Parathyroid adenoma (tissue), 2 donors: ENCODE results near the gene ZBTB20.

Experiments
- H2AFZ ChIP-seq: fragments of 300-600 bp; sonication (generic); one replicate; pipeline ENCODE4 v1.7.0; 2017; ENCODE audit warnings: antibody characterized with exemption, mild to moderate bottlenecking
- H3K27ac ChIP-seq: fragments of 300-600 bp; sonication (generic); one replicate; pipeline ENCODE4 v1.7.0; 2017
- H3K27me3 ChIP-seq: fragments of 300-600 bp; sonication (generic); one replicate; pipeline ENCODE4 v1.7.0; 2017; ENCODE audit warnings: low read length; ENCODE audit not compliant: control insufficient read depth, insufficient read depth
- H3K36me3 ChIP-seq: fragments of 300-600 bp; sonication (generic); one replicate; pipeline ENCODE4 v1.7.0; 2017; ENCODE audit warnings: low read length; ENCODE audit not compliant: control insufficient read depth, insufficient read depth
- H3K4me1 ChIP-seq: fragments of 300-600 bp; sonication (generic); one replicate; pipeline ENCODE4 v1.7.0; 2017; ENCODE audit warnings: control low read depth
- H3K4me2 ChIP-seq: fragments of 300-600 bp; sonication (generic); one replicate; pipeline ENCODE4 v1.7.0; 2017; ENCODE audit warnings: low read length
- H3K4me3 ChIP-seq: fragments of 300-600 bp; sonication (generic); one replicate; pipeline ENCODE4 v1.7.0; 2017; ENCODE audit warnings: low read depth, low read length
- H3K79me2 ChIP-seq: fragments of 300-600 bp; sonication (generic); one replicate; pipeline ENCODE4 v1.7.0; 2017; ENCODE audit warnings: control low read depth
- H3K9ac ChIP-seq: fragments of 300-600 bp; sonication (generic); one replicate; pipeline ENCODE4 v1.7.0; 2017; ENCODE audit warnings: mild to moderate bottlenecking
- H3K9me3 ChIP-seq: fragments of 300-600 bp; sonication (generic); one replicate; pipeline ENCODE4 v1.7.0; 2017; ENCODE audit warnings: low read length; ENCODE audit not compliant: control insufficient read depth
- TF ChIP-seq, protein P1 (sequence below): fragments of 300-600 bp; sonication (generic); IDR thresholded peaks from one replicate; pipeline ENCODE4 v1.7.0; 2017; ENCODE audit warnings: antibody characterized with exemption, mild to moderate bottlenecking
- donor health status: primary hyperparathyroidism.

ZBTB20 gene

DNA sequence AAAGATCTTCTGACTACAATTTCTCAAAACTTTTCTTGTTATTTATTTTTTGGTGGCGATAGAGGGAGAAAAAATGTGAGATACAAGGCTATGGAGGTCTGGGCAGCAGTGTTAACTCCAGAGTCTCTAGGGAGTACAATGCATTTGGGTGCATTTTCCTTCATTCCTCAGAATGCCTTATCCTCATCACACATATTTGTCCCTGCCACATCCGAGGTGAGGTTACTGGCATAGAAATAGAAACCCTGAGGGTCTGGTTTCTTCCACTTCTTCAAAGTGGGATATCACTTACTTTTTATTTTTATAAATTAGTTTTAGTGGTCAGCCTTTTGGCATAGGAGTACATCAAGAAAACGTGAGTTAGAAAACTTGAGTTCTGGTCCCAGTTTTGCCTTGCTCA is 702.9 kb downstream of the ZBTB20 start:
- no peak overlapping the region for H2AFZ ChIP-seq
- no peaks in the 10 kb centered on the region for H3K79me2 ChIP-seq
- H3K4me2 ChIP-seq: no peak overlapping the region
- no peak overlapping the region for H3K9ac ChIP-seq
- no peaks in the 10 kb centered on the region for H3K9me3 ChIP-seq
- TF ChIP-seq, protein P1, sequence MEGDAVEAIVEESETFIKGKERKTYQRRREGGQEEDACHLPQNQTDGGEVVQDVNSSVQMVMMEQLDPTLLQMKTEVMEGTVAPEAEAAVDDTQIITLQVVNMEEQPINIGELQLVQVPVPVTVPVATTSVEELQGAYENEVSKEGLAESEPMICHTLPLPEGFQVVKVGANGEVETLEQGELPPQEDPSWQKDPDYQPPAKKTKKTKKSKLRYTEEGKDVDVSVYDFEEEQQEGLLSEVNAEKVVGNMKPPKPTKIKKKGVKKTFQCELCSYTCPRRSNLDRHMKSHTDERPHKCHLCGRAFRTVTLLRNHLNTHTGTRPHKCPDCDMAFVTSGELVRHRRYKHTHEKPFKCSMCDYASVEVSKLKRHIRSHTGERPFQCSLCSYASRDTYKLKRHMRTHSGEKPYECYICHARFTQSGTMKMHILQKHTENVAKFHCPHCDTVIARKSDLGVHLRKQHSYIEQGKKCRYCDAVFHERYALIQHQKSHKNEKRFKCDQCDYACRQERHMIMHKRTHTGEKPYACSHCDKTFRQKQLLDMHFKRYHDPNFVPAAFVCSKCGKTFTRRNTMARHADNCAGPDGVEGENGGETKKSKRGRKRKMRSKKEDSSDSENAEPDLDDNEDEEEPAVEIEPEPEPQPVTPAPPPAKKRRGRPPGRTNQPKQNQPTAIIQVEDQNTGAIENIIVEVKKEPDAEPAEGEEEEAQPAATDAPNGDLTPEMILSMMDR: no peak
- H3K36me3 ChIP-seq: no peaks in the 10 kb centered on the region
- peaks cover 8% of the 10 kb centered on the region for H3K4me1 ChIP-seq
- no peak overlapping the region for H3K4me3 ChIP-seq
- H3K27ac ChIP-seq: no peak overlapping the region
- no peaks in the 10 kb centered on the region for H3K27me3 ChIP-seq

DNA sequence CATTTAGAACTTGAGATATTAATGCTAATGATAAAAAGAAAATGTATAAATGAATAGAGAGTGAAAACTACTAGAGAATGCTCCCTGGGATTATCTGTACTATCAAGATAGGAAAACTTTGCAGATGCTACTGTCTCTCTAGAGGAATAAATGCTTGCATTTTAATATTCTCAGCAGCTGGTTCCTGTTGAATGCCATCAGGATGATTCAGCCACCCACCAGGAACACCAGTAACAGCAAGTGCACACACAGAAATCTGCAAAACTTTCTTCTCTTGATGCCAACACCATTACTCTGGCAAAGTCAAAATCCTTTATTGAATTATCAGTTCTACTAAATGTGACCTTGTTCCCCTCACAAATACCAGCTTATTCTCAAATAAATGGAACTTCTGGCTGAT is 704.8 kb downstream of the ZBTB20 start:
- no peaks in the 10 kb centered on the region for H3K79me2 ChIP-seq
- no peak overlapping the region for H3K4me3 ChIP-seq
- H2AFZ ChIP-seq: no peak overlapping the region
- TF ChIP-seq, protein P1: no peak
- no peaks in the 10 kb centered on the region for H3K9me3 ChIP-seq
- peaks cover 17% of the 10 kb centered on the region for H3K4me1 ChIP-seq
- no peaks in the 10 kb centered on the region for H3K36me3 ChIP-seq
- H3K9ac ChIP-seq: no peak overlapping the region
- H3K27me3 ChIP-seq: no peaks in the 10 kb centered on the region
- H3K27ac ChIP-seq: no peak overlapping the region
- no peak overlapping the region for H3K4me2 ChIP-seq

DNA sequence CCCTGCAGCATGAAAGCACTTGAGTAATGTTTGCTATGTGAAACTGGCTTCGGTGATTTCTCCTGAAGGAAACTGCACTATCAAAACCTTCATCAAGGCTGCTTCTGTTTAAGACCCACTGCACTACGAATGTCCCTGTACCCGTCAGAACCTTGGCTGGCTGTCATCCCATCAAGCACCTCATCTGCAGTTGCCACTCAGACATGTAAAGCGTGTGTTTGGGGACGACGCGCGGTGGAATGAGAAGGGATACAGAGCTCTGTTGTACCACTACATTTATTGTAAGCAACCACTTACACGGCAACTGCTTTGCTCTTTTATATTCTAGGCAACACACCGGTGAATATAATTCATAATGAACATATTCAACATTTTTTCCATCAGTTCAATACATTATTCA is 705.7 kb downstream of the ZBTB20 start:
- no peak overlapping the region for H3K9ac ChIP-seq

DNA sequence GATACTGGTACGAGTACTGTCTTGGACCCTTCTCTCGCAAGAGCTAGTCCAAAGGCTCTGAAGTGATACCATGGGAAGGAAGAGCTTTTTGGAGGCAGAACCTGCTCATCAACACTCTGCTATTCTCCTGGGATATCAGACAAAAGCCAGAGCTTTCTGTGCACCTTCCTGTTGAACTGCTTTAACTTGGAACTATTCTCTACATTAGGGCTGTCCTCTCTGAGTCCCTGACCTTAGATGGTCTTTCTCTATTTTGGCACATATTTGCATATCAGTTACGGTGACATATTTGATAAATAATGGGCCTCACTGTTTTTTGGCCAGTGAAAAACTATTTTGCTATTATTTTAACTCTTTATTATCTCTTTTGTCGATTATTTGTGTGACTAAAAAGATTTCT is 706.4 kb downstream of the ZBTB20 start:
- H3K4me3 ChIP-seq: no peak overlapping the region
- H3K79me2 ChIP-seq: no peaks in the 10 kb centered on the region
- no peak overlapping the region for H2AFZ ChIP-seq
- H3K4me2 ChIP-seq: no peak overlapping the region
- H3K9ac ChIP-seq: no peak overlapping the region
- TF ChIP-seq, protein P1: no peak
- H3K4me1 ChIP-seq: peaks cover 26% of the 10 kb centered on the region
- H3K27me3 ChIP-seq: no peaks in the 10 kb centered on the region
- no peaks in the 10 kb centered on the region for H3K9me3 ChIP-seq
- no peak overlapping the region for H3K27ac ChIP-seq
- H3K36me3 ChIP-seq: no peaks in the 10 kb centered on the region

More for the DNA sequence above, 705.7 kb downstream of the ZBTB20 start:
- Histone ChIP-seq H3K4me2 (no peak overlapping the region), H3K79me2 (no peaks in the 10 kb centered on the region), H2AFZ (no peak overlapping the region), H3K36me3 (no peaks in the 10 kb centered on the region), H3K27me3 (no peaks in the 10 kb centered on the region), H3K4me3 (no peak overlapping the region), H3K9me3 (no peaks in the 10 kb centered on the region), H3K27ac (no peak overlapping the region), H3K4me1 (peaks cover 20% of the 10 kb centered on the region)
- TF ChIP-seq, protein P1: no peak

DNA sequence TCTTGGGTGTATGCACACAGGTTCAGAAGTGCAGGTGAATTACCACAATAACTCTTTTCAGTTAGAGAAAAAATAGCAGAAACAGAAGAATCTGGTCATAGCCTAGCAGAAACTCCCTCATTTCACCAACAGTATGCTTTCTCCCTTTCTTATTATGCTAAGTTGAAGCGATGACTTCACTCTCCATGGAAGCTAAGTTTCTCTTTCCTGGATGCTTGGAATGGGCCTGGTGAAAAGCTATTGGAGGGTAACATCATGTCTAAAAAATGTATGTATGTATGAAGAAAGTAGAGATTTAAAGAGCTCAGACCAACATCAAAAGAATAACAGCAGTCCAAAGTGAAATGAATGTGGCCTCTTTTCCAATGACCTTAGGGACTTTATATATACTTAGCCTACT is 707.8 kb downstream of the ZBTB20 start:
- H2AFZ ChIP-seq: no peak overlapping the region

More for the DNA sequence above, 707.8 kb downstream of the ZBTB20 start:
- Histone ChIP-seq H3K79me2 (no peaks in the 10 kb centered on the region), H3K4me2 (no peak overlapping the region), H3K9ac (no peak overlapping the region), H3K4me3 (no peak overlapping the region), H3K27me3 (no peaks in the 10 kb centered on the region), H3K36me3 (no peaks in the 10 kb centered on the region), H3K4me1 (peaks cover 33% of the 10 kb centered on the region), H3K9me3 (no peaks in the 10 kb centered on the region), H3K27ac (no peak overlapping the region)
- TF ChIP-seq, protein P1: no peak
